PC-9 (cell line): ENCODE measurements around the gene IP6K2. TPM values are rescaled to one million over a fixed set of nuclear protein-coding genes. Genes with fewer than 3 reads are reported as not detected.

Experiments used
- BruUV-seq: library from RNA; stranded (reverse); fragments of 400-500 nt; replicated peaks from 2 replicates; lab custom pipeline; 2021; lab: Mats Ljungman, UMichigan
- CTCF ChIA-PET: fragments of 300-600 bp; sonication (Branson Sonifier 250); formaldehyde crosslinking; loops from one replicate; lab custom pipeline; 2022; ENCODE audit warnings: antibody characterized with exemption; lab: Charles Lee
- POLR2A ChIA-PET: fragments of 300-600 bp; sonication (Branson Sonifier 250); formaldehyde crosslinking; loops from one replicate; lab custom pipeline; 2022; ENCODE audit warnings: antibody characterized with exemption; ENCODE audit not compliant: unreplicated experiment; lab: Charles Lee
- DNase-seq, 2 experiments: peaks; one replicate each; pipeline versions ENCODE4 v3.0.0 to v3.0.0-alpha.2; 2015 to 2022; ENCODE audit warnings: mixed read lengths in 1 of 2
- H2AFZ ChIP-seq: fragments of 200-600 bp; sonication (generic); 2 replicates; pipeline ENCODE4 v1.8.1; 2017; ENCODE audit warnings: antibody characterized with exemption
- H3F3A ChIP-seq: fragments of 200-600 bp; sonication (generic); 2 replicates; pipeline ENCODE4 v1.8.1; 2017; ENCODE audit warnings: antibody characterized with exemption, mild to moderate bottlenecking, low read depth; ENCODE audit not compliant: insufficient read depth
- H3K27ac ChIP-seq: fragments of 200-600 bp; sonication (generic); 2 replicates; pipeline ENCODE4 v1.6.1; 2016; ENCODE audit warnings: mixed run types
- H3K27me3 ChIP-seq: fragments of 200-600 bp; sonication (generic); 2 replicates; pipeline ENCODE4 v1.6.1; 2016; ENCODE audit warnings: low read depth, mixed run types; ENCODE audit not compliant: insufficient read depth
- H3K36me3 ChIP-seq: fragments of 200-600 bp; sonication (generic); 2 replicates; pipeline ENCODE4 v1.6.1; 2016; ENCODE audit warnings: low read depth, mixed run types
- H3K4me1 ChIP-seq: fragments of 200-600 bp; sonication (generic); replicated peaks from 2 replicates; pipeline ENCODE4 v1.6.1; 2016; ENCODE audit warnings: mixed run types; ENCODE audit not compliant: insufficient read depth
- H3K4me2 ChIP-seq: fragments of 200-600 bp; sonication (generic); 2 replicates; pipeline ENCODE4 v1.6.1; 2017; ENCODE audit warnings: mixed run types
- H3K4me3 ChIP-seq: fragments of 200-600 bp; sonication (generic); 2 replicates; pipeline ENCODE4 v1.6.1; 2016; ENCODE audit warnings: mixed run types
- H3K79me2 ChIP-seq: fragments of 200-600 bp; sonication (generic); 2 replicates; pipeline ENCODE4 v1.6.1; 2017; ENCODE audit warnings: low read depth, mixed run types
- H3K9me2 ChIP-seq: fragments of 200-600 bp; sonication (generic); 2 replicates; pipeline ENCODE4 v1.8.1; 2017; ENCODE audit warnings: mild to moderate bottlenecking; ENCODE audit not compliant: insufficient read depth
- H3K9me3 ChIP-seq: fragments of 200-600 bp; sonication (generic); 2 replicates; pipeline ENCODE4 v1.8.1; 2016; ENCODE audit warnings: low read depth; ENCODE audit not compliant: insufficient read depth
- H4K20me1 ChIP-seq: fragments of 200-600 bp; sonication (generic); 2 replicates; pipeline ENCODE4 v1.8.1; 2017; ENCODE audit not compliant: insufficient read depth
- EZH2 ChIP-seq: fragments of 200-600 bp; sonication (generic); IDR thresholded peaks from 2 replicates; pipeline ENCODE4 v1.8.0; 2017; ENCODE audit warnings: antibody characterized with exemption, low read depth
- intact Hi-C: fragments of 100-400 bp; cut with micrococcal nuclease; formaldehyde crosslinking; loops from one replicate; pipeline ENCODE4 v1.10.0; 2022; ENCODE audit not compliant: unreplicated experiment
- total RNA-seq: library from RNA; stranded (reverse); gene quantifications from 2 replicates; pipeline ENCODE4 v1.2.3, GENCODE V29; 2021
- TF ChIP-seq, protein P1 (sequence below): fragments of 200-600 bp; sonication (generic); conservative IDR thresholded peaks from 2 replicates; pipeline ENCODE4 v1.6.1; 2017; ENCODE audit warnings: mixed run types, antibody characterized with exemption, mild to moderate bottlenecking, moderate library complexity

The IP6K2 gene
- total RNA-seq, 1 experiment from 2014 or later, result 123 TPM

- Histone ChIP-seq H3K79me2 (no peaks in the 10 kb centered on the region), H2AFZ (peak overlapping the region; percentile 76), H3K4me3 (peak overlapping the region; percentile 76), H3K9me3 (no peaks in the 10 kb centered on the region; the same call in 1 of the 2 replicates), H3K9me2 (no peaks in the 10 kb centered on the region), H4K20me1 (no peaks in the 10 kb centered on the region), H3K4me2 (peak overlapping the region; percentile 98), H3K4me1 (0 out of 2 replicates have a peak, but pooled peaks cover 4% of the 10 kb centered on the region), H3K27me3 (no peaks in the 10 kb centered on the region), H3F3A (peaks cover 10% of the 10 kb centered on the region; the same call in 1 of the 2 replicates), H3K27ac (peak overlapping the region; percentile 93), H3K36me3 (no peaks in the 10 kb centered on the region)
- TF ChIP-seq, protein P1, sequence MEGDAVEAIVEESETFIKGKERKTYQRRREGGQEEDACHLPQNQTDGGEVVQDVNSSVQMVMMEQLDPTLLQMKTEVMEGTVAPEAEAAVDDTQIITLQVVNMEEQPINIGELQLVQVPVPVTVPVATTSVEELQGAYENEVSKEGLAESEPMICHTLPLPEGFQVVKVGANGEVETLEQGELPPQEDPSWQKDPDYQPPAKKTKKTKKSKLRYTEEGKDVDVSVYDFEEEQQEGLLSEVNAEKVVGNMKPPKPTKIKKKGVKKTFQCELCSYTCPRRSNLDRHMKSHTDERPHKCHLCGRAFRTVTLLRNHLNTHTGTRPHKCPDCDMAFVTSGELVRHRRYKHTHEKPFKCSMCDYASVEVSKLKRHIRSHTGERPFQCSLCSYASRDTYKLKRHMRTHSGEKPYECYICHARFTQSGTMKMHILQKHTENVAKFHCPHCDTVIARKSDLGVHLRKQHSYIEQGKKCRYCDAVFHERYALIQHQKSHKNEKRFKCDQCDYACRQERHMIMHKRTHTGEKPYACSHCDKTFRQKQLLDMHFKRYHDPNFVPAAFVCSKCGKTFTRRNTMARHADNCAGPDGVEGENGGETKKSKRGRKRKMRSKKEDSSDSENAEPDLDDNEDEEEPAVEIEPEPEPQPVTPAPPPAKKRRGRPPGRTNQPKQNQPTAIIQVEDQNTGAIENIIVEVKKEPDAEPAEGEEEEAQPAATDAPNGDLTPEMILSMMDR, result peak; percentile 78
- TF ChIP-seq EZH2, result no peak
- POLR2A ChIA-PET, result interaction anchor here (0.6 to 0.7 kb wide), 3 partner anchors 27 to 263 kb away, joined by 4 to 6 read pairs (median 5); no protein-coding TSS in a partner anchor
- DNase-seq, result peak; percentile 93 to 98
- TSS peak; percentile 89 for BruUV-seq
- intact Hi-C loops, result loop anchor here (1.0 to 5.0 kb wide), 7 partner anchors 10 to 221 kb away; partner anchors contain the start of genes CCDC51, COL7A1, IP6K2 and TMA7
- CTCF ChIA-PET, result interaction anchor here (0.6 to 2.8 kb wide), 2 partner anchors 23 to 414 kb away, joined by 3 to 6 read pairs; partner anchors contain the start of gene NCKIPSD
Observed at GRCh38 chr3:48663489-48664312, 53.3 kb downstream of the IP6K2 start.

GRCh38 chr3:48662753-48663488 lies 54.1 kb downstream of the IP6K2 start, which contains the start of gene CELSR3:
TSS of gene CELSR3 (minus strand) at chr3:48662886. CDS start at chr3:48662634, 252 bp downstream.
- Histone ChIP-seq H2AFZ (peak within 1 kb of the TSS; percentile 76), H3K4me1 (0 out of 2 replicates have a peak, but pooled peaks cover 4% of the 10 kb centered on the region), H3K4me2 (peak within 1 kb of the TSS; percentile 98), H3K27me3 (no peaks in the 10 kb centered on the region), H3K4me3 (peak within 1 kb of the TSS; percentile 76), H3K27ac (peak within 1 kb of the TSS; percentile 93), H4K20me1 (no peaks in the 10 kb centered on the region), H3F3A (peaks cover 10% of the 10 kb centered on the region; the same call in 1 of the 2 replicates), H3K9me2 (no peaks in the 10 kb centered on the region), H3K79me2 (no peaks in the 10 kb centered on the region), H3K9me3 (no peaks in the 10 kb centered on the region; the same call in 1 of the 2 replicates), H3K36me3 (no peaks in the 10 kb centered on the region)
- intact Hi-C loops, result loop anchor here (1.0 to 5.0 kb wide), 6 partner anchors 10 to 221 kb away; partner anchors contain the start of genes CCDC51, COL7A1, IP6K2 and TMA7
- TF ChIP-seq, protein P1, result no peak
- TF ChIP-seq EZH2, result no peak
- ChIA-PET CTCF (interaction anchor here (0.6 to 2.8 kb wide), 2 partner anchors 23 to 413 kb away, joined by 3 to 6 read pairs; partner anchors contain the start of gene NCKIPSD), POLR2A (interaction anchor here (0.5 to 0.7 kb wide), 4 partner anchors 53 to 422 kb away, joined by 3 to 4 read pairs (median 4); partner anchors contain the start of genes IP6K2 and ZNF589)
- BruUV-seq, result TSS peak; percentile 70
- DNase-seq, result peak; percentile 49 to 79
